IPS DF 6.9 (cell line): Measurements from ENCODE around the gene EHD1.

Experiments
- DNase-seq: peaks from one replicate; pipeline ENCODE4 v3.0.0-alpha.2; 2013; ENCODE audit warnings: low read depth, low spot score
- H3K27ac ChIP-seq: one replicate; pipeline ENCODE4 v1.5.1; 2013; ENCODE audit warnings: low read length, control low read depth
- H3K27me3 ChIP-seq: 2 replicates; pipeline ENCODE4 v1.6.1; 2013; ENCODE audit warnings: mild to moderate bottlenecking, low read length; ENCODE audit not compliant: control insufficient read depth, insufficient read depth
- H3K36me3 ChIP-seq: 2 replicates; pipeline ENCODE4 v1.6.1; 2013; ENCODE audit warnings: low read length; ENCODE audit not compliant: control insufficient read depth, insufficient read depth
- H3K4me1 ChIP-seq: 2 replicates; pipeline ENCODE4 v1.6.1; 2013; ENCODE audit warnings: low read length; ENCODE audit not compliant: control insufficient read depth, insufficient read depth
- H3K4me3 ChIP-seq: 2 replicates; pipeline ENCODE4 v1.5.1; 2013; ENCODE audit warnings: mild to moderate bottlenecking, low read length
- H3K9me3 ChIP-seq: 2 replicates; pipeline ENCODE4 v1.6.1; 2013; ENCODE audit warnings: low read length, inconsistent platforms; ENCODE audit not compliant: control insufficient read depth, insufficient read depth
- WGBS: extraction: QIAGEN DNeasy Blood & Tissue Kit; methylation state at CpG from one replicate; pipeline ENCODE4 v1.1.7; 2013; ENCODE audit warnings: mixed read lengths, missing lambda C conversion rate; ENCODE audit not compliant: insufficient read length, insufficient coverage; 5-methylcytosine and 5-hydroxymethylcytosine counted together

EHD1 gene

GRCh38 chr11:64874308-64875240, 3.8 kb downstream of the EHD1 start:
- H3K4me3 ChIP-seq = no peak overlapping the region
- H3K27ac ChIP-seq = no peak overlapping the region
- no peaks in the 10 kb centered on the region for H3K9me3 ChIP-seq
- peaks cover 9% of the 10 kb centered on the region for H3K4me1 ChIP-seq
- H3K27me3 ChIP-seq = no peaks in the 10 kb centered on the region; the same call in 1 of the 2 replicates
- H3K36me3 ChIP-seq = no peaks in the 10 kb centered on the region
- WGBS = no CpG with 5 or more reads among the region's 29 CpGs
- no peak for DNase-seq

GRCh38 chr11:64872790-64873488, 5.5 kb downstream of the EHD1 start:
- peaks cover 9% of the 10 kb centered on the region for H3K4me1 ChIP-seq
- no peak overlapping the region for H3K4me3 ChIP-seq
- no peaks in the 10 kb centered on the region for H3K36me3 ChIP-seq
- no peaks in the 10 kb centered on the region; the same call in 1 of the 2 replicates for H3K27me3 ChIP-seq
- no peaks in the 10 kb centered on the region for H3K9me3 ChIP-seq
- no peak overlapping the region for H3K27ac ChIP-seq
- DNase-seq = no peak
- no CpG with 5 or more reads among the region's 8 CpGs for WGBS

- no peaks in the 10 kb centered on the region for H3K9me3 ChIP-seq
- H3K27ac ChIP-seq = no peak overlapping the region
- H3K27me3 ChIP-seq = no peaks in the 10 kb centered on the region
- no peak for DNase-seq
- no peaks in the 10 kb centered on the region for H3K36me3 ChIP-seq
- no CpG with 5 or more reads among the region's 3 CpGs for WGBS
- H3K4me3 ChIP-seq = no peak overlapping the region
- no peaks in the 10 kb centered on the region for H3K4me1 ChIP-seq
Measured at GRCh38 chr11:64871492-64871891, 6.9 kb downstream of the EHD1 start.

GRCh38 chr11:64870893-64871466, 7.4 kb downstream of the EHD1 start:
- Histone ChIP-seq H3K27ac (no peak overlapping the region), H3K27me3 (no peaks in the 10 kb centered on the region), H3K4me1 (no peaks in the 10 kb centered on the region), H3K9me3 (no peaks in the 10 kb centered on the region), H3K36me3 (no peaks in the 10 kb centered on the region), H3K4me3 (no peak overlapping the region)
- no peak for DNase-seq
- WGBS = no CpG with 5 or more reads among the region's 20 CpGs

GRCh38 chr11:64870176-64870892, 8.1 kb downstream of the EHD1 start:
- Histone ChIP-seq H3K36me3 (no peaks in the 10 kb centered on the region), H3K27ac (no peak overlapping the region), H3K27me3 (no peaks in the 10 kb centered on the region), H3K4me3 (no peak overlapping the region), H3K4me1 (no peaks in the 10 kb centered on the region), H3K9me3 (no peaks in the 10 kb centered on the region)
- no CpG with 5 or more reads among the region's 19 CpGs for WGBS
- no peak for DNase-seq

- Histone ChIP-seq H3K9me3 (no peaks in the 10 kb centered on the region), H3K36me3 (no peaks in the 10 kb centered on the region), H3K4me3 (no peak overlapping the region), H3K27ac (no peak overlapping the region), H3K4me1 (no peaks in the 10 kb centered on the region), H3K27me3 (no peaks in the 10 kb centered on the region)
- no peak for DNase-seq
- WGBS = no CpG with 5 or more reads among the region's 9 CpGs
Measured at GRCh38 chr11:64869571-64870175, 8.7 kb downstream of the EHD1 start.

GRCh38 chr11:64868904-64869570, 9.4 kb downstream of the EHD1 start:
- Histone ChIP-seq H3K4me3 (no peak overlapping the region), H3K4me1 (no peaks in the 10 kb centered on the region), H3K27ac (no peak overlapping the region), H3K27me3 (no peaks in the 10 kb centered on the region), H3K9me3 (no peaks in the 10 kb centered on the region), H3K36me3 (no peaks in the 10 kb centered on the region)
- DNase-seq = no peak
- WGBS = no CpG with 5 or more reads among the region's 21 CpGs

- no peaks in the 10 kb centered on the region for H3K27me3 ChIP-seq
- H3K36me3 ChIP-seq = no peaks in the 10 kb centered on the region
- H3K9me3 ChIP-seq = no peaks in the 10 kb centered on the region
- 100% methylated on average over 1 of the region's 28 CpGs for WGBS
- no peak overlapping the region for H3K4me3 ChIP-seq
- H3K27ac ChIP-seq = no peak overlapping the region
- peaks cover 7% of the 10 kb centered on the region; the same call in 1 of the 2 replicates for H3K4me1 ChIP-seq
- DNase-seq = no peak
Measured at GRCh38 chr11:64867748-64868462, 10.5 kb downstream of the EHD1 start.

- no peaks in the 10 kb centered on the region for H3K9me3 ChIP-seq
Measured at GRCh38 chr11:64866173-64866491, 12.3 kb downstream of the EHD1 start.

More at GRCh38 chr11:64866173-64866491, 12.3 kb downstream of the EHD1 start:
- Histone ChIP-seq H3K36me3 (no peaks in the 10 kb centered on the region), H3K4me3 (no peak overlapping the region), H3K27ac (no peak overlapping the region), H3K4me1 (peaks cover 7% of the 10 kb centered on the region; the same call in 1 of the 2 replicates), H3K27me3 (no peaks in the 10 kb centered on the region)
- WGBS = no CpG with 5 or more reads among the region's 4 CpGs
- no peak for DNase-seq
